Endometrium (tissue), 2 donors: ENCODE data around the gene ZNF736.
"Not testable (repeated sequence)": the region's sequence is repeated elsewhere in the genome, so short reads cannot be mapped to it uniquely, and the experiment has no call there.

Source experiments
- FAIRE-seq: peaks from 2 replicates; lab custom pipeline; 2012; peaks lifted over from hg19 to GRCh38; lab: Jason Lieb, UNC
- donor health status: control.
- donor health status: control.

The ZNF736 gene

GRCh38 chr7:64313740-64314491 is at the start of gene ZNF736:
TSS of gene ZNF736 (plus strand) at chr7:64313961. CDS start at chr7:64314151, 190 bp downstream.
- FAIRE-seq: peak; percentile 95

- no peak for FAIRE-seq
Observed at GRCh38 chr7:64266341-64266919, 47.3 kb upstream of the ZNF736 start.

- no peak for FAIRE-seq
Observed at GRCh38 chr7:64277630-64278029, 36.1 kb upstream of the ZNF736 start.

GRCh38 chr7:64294701-64295420 is 18.9 kb upstream of the ZNF736 start:
- no peak for FAIRE-seq

GRCh38 chr7:64297418-64297817 is 16.3 kb upstream of the ZNF736 start:
- not testable (repeated sequence) for FAIRE-seq

GRCh38 chr7:64300641-64301405 is 12.9 kb upstream of the ZNF736 start:
- no peak for FAIRE-seq

GRCh38 chr7:64307254-64308015 is 6.3 kb upstream of the ZNF736 start:
- peak; percentile 94 for FAIRE-seq

- no peak for FAIRE-seq
Observed at GRCh38 chr7:64308016-64308270, 5.8 kb upstream of the ZNF736 start.

GRCh38 chr7:64310426-64310825 is 3.3 kb upstream of the ZNF736 start:
- no peak for FAIRE-seq

GRCh38 chr7:64312826-64313225 is 935 bp upstream of the ZNF736 start:
- FAIRE-seq: no peak

- FAIRE-seq: no peak
Observed at GRCh38 chr7:64314566-64314965, 805 bp downstream of the ZNF736 start.

- FAIRE-seq: not testable (repeated sequence)
Observed at GRCh38 chr7:64316031-64316742, 2.4 kb downstream of the ZNF736 start.

GRCh38 chr7:64320547-64321513 is 7.1 kb downstream of the ZNF736 start:
- FAIRE-seq: no peak

GRCh38 chr7:64324166-64324565 is 10.4 kb downstream of the ZNF736 start:
- FAIRE-seq: not testable (repeated sequence)

GRCh38 chr7:64348713-64349210 is 35.0 kb downstream of the ZNF736 start:
- FAIRE-seq: not testable (repeated sequence)

- no peak for FAIRE-seq
Observed at GRCh38 chr7:64359543-64359942, 45.8 kb downstream of the ZNF736 start.

GRCh38 chr7:64371116-64371515 is 57.4 kb downstream of the ZNF736 start:
- FAIRE-seq: no peak

- FAIRE-seq: no peak
Observed at GRCh38 chr7:64373017-64373416, 59.3 kb downstream of the ZNF736 start.

GRCh38 chr7:64400401-64400800 is 86.6 kb downstream of the ZNF736 start:
- FAIRE-seq: no peak
